Activated CD4-positive, alpha-beta T cell treated with anti-CD3 and anti-CD28 coated beads, Interleukin-2, amount 50 U/mL, for 16 hours (primary cell): Measurements from ENCODE around the gene COL26A1.
"Not testable (repeated sequence)": the region's sequence is repeated elsewhere in the genome, so short reads cannot be mapped to it uniquely, and the experiment has no call there.

Source experiments
- DNase-seq: peaks from one replicate; pipeline ENCODE4 v3.0.0-alpha.2; 2020

Gene COL26A1

GRCh38 chr7:101453617-101454016 lies 90.9 kb downstream of the COL26A1 start:
- no peak for DNase-seq

- DNase-seq: no peak
Observed at GRCh38 chr7:101457001-101457750, 94.5 kb downstream of the COL26A1 start.

- DNase-seq: no peak
Observed at GRCh38 chr7:101465131-101465530, 102.5 kb downstream of the COL26A1 start.

- peak; percentile 10 for DNase-seq
Observed at GRCh38 chr7:101465576-101466196, 103.0 kb downstream of the COL26A1 start.

- no peak for DNase-seq
Observed at GRCh38 chr7:101466871-101467270, 104.2 kb downstream of the COL26A1 start.

- no peak for DNase-seq
Observed at GRCh38 chr7:101468546-101469275, 106.0 kb downstream of the COL26A1 start.

GRCh38 chr7:101470668-101471487 lies 108.2 kb downstream of the COL26A1 start:
- no peak for DNase-seq

- no peak for DNase-seq
Observed at GRCh38 chr7:101474178-101474577, 111.5 kb downstream of the COL26A1 start.

GRCh38 chr7:101475691-101476090 lies 113.0 kb downstream of the COL26A1 start:
- not testable (repeated sequence) for DNase-seq

GRCh38 chr7:101479217-101479616 lies 116.5 kb downstream of the COL26A1 start:
- no peak for DNase-seq

- not testable (repeated sequence) for DNase-seq
Observed at GRCh38 chr7:101486056-101486432, 123.4 kb downstream of the COL26A1 start.

- DNase-seq: no peak
Observed at GRCh38 chr7:101486433-101487104, 123.9 kb downstream of the COL26A1 start.

- DNase-seq: no peak
Observed at GRCh38 chr7:101487105-101487458, 124.4 kb downstream of the COL26A1 start.

- DNase-seq: no peak
Observed at GRCh38 chr7:101487753-101488152, 125.1 kb downstream of the COL26A1 start.

GRCh38 chr7:101488826-101489572 lies 126.3 kb downstream of the COL26A1 start:
- no peak for DNase-seq

- DNase-seq: not testable (repeated sequence)
Observed at GRCh38 chr7:101490439-101490838, 127.8 kb downstream of the COL26A1 start.

GRCh38 chr7:101491442-101491841 lies 128.8 kb downstream of the COL26A1 start:
- not testable (repeated sequence) for DNase-seq

- no peak for DNase-seq
Observed at GRCh38 chr7:101494602-101495329, 132.1 kb downstream of the COL26A1 start.

GRCh38 chr7:101496017-101496416 lies 133.3 kb downstream of the COL26A1 start:
- DNase-seq: no peak

- no peak for DNase-seq
Observed at GRCh38 chr7:101501351-101501750, 138.7 kb downstream of the COL26A1 start.
